GM21526 (cell line): ENCODE data around the gene AGAP1.

Experiments
- ATAC-seq: cut with Tn5 transposase; IDR thresholded peaks from one replicate; pipeline ENCODE4 v1.9.1; 2021; ENCODE audit warnings: moderate library complexity; ENCODE audit not compliant: unreplicated experiment, low FRiP score

AGAP1 gene

DNA sequence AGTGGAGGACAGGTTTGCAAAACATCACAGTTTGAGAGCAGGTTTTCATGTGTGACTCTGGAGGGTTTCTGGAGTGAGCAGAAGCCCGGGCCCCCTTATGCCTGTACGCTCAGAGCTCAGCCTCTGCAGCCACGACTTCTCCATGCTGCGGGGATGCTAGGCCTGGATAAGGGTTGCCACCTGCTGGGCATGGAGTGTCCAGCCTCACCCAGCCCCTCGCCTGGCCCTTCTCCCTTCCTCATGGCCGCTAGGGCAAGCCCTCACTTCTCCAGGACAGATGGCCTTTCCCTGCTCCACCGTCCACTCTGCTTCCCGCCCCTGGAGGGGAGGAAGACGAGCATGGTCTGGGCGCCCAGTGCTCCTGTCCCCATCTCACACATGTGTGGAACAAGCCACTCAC is 355.6 kb downstream of the AGAP1 start:
- no peak for ATAC-seq

DNA sequence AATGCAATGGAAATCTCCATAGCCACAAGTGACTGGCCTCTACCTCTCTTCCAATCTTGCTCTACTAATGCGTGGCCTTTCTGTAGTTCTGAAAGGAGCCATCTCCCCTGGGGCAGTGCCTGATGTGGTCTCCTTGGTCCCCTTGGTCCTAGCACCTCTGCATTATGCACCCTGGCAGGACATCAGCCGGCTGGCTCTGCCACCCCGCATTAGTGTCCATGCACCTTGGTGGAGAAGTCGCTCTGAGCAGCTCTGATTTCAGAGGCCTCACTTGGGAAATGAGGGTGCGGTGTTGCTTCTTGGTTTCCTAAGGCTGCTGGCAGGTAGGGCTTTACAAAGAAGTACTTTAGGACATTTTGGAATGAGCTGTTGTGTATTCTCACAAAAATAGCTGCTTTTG is 356.4 kb downstream of the AGAP1 start:
- ATAC-seq = no peak

DNA sequence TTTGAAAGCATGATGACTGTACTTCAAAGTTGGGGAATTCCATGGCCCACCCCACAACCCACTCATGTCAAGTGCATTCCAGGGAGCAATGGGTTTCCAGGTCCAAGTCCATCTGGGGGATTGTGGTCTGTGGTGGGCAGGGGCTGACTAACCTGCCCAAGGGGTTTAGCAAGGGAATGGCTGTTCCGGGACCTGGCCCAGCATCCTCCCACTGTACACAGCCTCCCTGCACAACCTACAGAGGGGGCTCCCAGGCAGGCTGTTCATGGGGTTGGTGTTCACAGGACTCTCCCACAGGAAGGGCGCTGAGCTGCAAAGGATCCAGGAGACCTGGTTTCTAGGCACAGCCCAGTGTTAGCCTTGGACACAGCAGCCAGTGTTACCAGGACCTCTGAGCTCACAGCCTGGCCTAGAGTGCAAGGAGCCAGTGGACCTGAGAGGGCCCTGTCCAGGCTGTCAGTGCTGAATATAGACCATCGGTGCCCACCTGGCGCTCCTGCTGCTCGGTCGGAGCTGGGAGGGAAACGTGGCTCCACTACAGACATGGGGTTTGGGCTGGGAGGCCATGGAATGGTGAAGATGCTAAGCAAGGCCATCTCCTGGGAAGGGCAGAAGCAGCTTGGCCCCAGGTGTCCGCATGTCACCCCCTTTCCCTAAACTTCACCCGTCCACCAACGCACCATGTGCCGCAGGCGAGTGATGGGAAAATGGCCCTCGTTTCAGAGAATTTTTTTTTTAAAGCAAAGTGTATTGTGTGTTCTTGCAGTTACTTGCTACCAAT is 357.1 kb downstream of the AGAP1 start:
- ATAC-seq = no peak

DNA sequence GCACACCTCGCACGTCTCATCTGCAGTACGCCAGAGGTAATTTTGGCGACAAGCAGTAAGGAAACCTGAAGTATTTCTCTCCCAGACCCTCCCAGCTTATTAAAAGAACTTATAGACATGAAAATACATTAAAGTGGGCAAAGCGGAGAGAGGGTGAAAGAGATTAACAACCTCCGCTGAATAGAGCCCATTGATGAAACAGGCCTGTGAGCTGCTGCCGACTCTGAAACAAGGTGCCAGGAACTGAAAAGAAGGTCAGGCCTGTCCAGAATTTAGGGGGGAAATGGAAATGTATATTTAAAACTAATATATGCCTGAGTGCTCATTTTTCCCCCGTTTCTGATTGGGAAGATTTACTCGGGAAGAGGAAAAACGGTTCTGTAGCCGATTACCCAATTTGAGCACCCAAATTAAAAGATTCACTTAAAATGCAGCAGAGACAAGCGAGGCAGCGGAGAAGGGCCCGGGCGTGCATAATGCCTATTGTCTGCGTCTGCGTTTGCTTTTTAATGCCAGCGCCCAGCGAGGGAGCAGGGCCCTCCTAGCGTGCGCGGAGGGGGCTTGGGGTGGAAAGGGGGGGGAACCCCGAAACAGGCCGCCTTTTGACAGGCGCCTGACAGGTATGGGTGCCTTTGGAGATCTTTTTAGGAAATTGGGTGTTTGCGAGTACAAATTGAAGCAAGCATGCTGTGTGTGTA is 358.1 kb downstream of the AGAP1 start:
- ATAC-seq = no peak

DNA sequence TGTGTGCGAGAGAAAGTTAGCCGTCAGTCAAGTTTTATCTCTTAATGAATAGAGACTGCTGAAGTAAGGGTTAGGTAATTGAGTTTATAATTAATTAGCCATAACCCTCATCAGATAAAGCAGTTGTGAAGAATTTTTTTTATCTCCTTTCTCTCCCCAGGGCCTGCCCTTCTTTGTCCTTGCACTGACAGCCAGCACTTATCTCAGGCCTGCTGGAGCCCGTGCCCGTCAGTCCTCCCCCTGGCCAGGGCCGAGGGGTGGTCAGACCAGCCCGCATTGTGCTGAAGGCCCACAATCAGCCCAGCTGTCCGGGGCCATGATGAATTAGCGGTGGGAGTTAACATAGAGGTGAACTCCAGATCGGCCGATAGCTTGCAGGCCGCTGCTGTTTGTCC is 358.7 kb downstream of the AGAP1 start:
- no peak for ATAC-seq

DNA sequence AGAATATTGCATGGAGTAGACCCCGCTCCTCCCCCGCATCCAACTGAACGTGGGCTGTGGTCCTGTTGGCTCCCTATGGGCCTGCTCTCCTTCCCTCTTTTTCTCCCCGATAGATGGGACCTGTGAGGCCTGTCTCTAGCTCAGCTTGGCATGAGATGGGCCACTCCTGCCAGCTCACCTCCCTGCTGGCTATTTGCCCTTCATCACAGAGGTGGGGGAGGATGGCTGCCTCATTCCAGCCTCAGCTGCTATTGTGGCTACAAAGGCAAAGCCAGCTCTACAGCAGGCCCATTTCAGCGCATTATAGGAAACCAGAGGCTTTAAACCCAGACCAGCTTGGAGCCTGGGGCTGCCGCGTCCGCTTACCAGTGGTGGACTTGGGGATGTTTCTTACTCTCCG is 360.4 kb downstream of the AGAP1 start:
- no peak for ATAC-seq

DNA sequence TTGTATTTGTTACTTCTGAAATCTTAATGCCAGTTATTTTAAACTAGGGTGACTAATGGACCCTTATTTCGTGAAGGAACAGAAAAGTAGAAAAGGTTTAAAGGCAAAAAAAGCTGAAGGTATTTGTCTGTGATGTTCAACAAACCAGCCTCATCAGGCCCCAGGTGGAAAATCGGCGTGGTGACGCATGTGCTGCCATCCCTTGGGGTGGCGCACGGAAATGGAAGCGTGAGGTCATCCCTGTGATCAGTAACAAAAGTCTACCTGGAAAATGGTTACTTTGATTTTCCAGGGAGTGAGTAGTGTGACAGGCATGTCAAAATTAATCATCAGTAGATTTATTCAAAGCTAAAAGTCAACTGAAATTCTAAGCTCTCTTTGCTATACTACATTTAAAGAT is 361.2 kb downstream of the AGAP1 start:
- ATAC-seq = no peak

DNA sequence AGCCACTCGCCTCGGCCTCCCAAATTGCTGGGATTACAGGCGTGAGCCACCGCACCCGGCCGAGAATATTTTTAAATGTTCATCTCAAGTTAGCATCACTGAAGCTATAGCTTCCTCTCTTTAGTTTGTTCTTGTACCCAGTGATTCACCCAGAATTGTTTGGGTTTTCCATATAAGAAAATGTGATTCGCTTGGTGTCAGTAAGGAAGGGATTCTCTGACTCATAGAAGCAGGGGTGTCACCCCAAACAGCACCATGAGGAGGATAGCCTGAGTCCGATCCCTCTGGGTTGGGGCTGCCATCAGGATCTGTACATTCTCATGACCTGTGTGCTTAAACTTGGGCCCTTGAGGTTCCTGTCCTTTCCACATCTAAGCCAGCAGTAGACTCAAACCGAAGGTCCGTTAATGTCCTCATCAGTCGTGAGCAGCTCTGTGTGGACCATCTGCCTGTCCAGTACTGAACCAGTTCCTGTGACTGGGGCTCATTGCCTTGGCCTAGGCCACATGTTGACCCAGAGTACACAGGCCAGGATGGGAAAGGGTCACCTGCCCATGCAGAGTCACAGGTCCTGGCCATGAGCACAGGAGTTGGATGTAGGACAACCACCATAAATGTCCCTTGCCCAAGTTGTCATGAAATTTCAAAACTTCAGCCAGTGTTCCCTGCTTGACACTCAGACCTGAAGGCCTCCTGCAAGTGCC is 362.5 kb downstream of the AGAP1 start:
- ATAC-seq = no peak

DNA sequence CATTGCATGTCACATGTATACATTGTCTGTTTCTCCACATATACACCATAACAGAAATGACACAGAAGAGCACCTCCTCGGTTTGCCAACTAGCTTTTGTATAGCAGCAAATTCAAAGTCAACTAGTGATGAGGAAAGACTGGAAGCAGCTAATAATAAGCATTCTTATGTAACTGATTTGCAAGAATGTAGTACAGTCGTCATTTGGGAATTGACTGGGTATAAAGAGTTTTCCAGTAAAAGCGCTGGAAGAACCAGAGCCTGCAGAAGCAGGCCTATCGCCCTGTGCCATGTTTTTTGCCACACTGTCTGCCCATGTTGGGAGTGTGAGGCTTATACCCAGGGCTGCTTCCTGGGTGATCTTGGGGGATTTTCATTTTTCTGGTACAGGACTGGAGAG is 363.8 kb downstream of the AGAP1 start:
- no peak for ATAC-seq

DNA sequence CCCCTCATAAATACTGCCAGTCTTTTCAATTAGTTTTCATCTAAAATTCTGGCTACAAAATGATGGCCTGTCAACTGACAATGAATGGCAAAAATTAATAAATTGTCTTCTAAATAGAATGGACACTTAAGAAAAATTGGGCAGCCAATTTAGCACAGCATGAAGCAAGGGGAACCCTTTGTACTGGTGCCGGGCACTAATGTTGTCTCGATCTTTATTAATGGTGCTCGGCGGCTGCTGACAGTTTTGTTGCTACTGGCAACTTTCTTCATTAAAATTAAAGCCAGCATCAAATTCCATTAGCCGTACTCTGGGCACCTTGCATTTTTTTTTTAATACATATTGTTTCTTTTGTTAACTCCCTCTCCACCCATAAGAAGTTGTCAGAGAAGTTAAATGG is 365.0 kb downstream of the AGAP1 start:
- no peak for ATAC-seq

DNA sequence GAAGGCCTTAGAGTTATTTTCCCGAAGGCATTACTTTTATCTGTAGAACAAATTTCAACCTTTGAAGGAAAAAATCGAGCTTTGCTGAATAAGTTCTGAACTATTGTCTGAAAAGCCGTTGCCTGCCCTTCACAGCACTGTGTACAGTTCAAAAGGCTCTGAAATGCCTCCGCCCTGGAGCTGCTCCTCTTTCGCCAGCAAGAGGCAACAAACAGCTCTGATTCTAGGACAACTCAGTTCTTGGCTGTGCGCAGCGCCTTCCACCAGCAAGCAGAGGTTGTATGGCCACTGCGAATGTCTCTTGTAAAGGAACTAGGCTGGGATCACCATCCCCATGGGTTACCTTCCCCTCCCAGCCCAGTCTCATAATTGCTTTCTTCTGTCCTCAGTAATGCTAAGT is 365.8 kb downstream of the AGAP1 start:
- no peak for ATAC-seq

DNA sequence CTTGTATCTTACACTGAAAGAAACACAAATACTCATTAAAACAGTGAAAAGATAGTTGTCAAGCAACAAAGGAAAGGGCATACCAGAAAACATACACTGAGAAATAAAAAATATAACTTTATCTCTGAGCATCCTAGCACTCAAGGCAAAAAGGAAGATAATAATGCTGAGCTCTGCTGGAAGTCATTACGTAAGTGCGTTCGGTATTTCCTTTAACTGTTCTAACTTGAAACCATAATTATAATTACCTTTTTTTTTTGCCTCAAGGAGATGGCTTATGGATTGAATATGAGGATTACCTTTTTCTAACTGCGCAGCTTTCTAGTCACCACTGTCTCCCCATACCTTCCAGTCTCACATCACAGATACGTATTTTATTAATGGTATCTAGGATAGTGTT is 366.3 kb downstream of the AGAP1 start:
- ATAC-seq = no peak

DNA sequence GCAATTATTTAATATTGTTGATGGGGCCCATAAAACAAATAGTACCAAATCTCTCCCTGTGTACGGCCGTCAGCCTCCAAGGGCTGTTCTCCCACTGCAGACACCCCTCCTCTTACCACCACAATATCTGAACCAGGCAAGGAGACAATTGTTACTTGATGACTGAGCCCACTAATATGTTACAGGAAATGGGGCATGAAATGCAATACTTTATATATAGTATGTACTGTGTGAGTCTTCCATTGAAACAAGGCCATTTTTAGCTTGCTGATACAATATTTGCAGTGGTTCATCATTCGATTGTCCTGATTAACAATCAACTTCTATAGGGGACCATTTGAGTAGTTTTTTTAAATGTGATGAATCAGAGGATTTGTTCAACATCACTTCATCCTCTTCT is 367.0 kb downstream of the AGAP1 start:
- ATAC-seq = no peak

DNA sequence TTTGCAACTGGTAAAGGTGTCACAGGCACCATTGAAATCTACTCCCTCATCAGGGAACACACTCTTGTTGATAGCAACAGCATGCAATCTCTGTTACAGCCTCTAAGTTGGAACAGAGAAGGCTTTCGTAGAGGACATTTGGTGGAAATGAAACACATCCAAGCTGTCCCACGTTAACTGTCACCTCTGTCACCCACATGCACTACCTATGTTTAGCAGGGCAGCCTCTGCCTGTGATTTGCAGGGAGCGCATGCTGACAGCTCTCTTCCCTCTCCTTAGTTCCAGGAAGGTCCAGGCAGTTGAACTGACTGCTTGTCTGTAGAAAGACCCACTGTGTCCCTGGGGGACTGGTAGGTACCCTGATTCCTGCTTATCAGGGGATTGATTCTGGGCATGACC is 367.5 kb downstream of the AGAP1 start:
- no peak for ATAC-seq

DNA sequence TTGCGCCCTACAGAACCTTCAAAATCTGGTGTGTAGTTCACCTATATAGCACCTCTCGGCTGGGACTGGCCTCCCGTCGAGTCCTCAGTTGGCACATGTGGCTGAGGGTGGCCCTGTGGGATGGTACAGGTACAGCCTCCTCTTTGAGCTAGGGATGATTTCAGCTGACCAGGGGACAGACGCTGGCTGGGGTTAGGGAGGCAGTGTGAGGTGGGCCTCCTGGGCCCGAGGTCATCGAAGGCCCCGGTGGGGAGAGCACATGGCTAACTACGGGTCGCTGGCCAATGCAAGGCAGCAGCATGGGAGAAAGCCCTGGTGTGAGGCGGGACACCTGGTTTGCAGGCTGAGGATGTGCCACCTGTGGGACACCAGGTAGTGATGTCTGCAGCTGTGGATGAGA is 369.6 kb downstream of the AGAP1 start:
- ATAC-seq = no peak

DNA sequence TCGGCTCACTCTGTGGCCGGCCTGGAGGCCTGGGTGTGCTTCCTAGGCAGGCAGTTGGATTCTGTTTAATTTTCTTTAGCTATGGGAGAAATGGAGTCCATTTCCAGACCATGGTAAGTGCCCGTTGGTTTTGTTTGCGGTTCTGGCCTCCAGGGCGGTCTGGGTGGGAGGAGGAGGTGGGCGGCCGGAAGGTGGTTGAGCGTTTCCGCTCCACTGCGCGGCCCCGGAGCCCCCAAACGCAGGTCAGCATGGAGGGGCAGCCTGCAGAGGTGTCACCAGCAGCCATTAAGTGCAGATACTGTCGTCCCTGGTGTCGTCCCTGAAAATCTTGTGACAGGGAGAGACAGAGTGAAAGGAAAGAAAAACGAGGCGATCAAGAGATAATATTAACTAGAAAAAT is 370.5 kb downstream of the AGAP1 start:
- ATAC-seq = no peak

DNA sequence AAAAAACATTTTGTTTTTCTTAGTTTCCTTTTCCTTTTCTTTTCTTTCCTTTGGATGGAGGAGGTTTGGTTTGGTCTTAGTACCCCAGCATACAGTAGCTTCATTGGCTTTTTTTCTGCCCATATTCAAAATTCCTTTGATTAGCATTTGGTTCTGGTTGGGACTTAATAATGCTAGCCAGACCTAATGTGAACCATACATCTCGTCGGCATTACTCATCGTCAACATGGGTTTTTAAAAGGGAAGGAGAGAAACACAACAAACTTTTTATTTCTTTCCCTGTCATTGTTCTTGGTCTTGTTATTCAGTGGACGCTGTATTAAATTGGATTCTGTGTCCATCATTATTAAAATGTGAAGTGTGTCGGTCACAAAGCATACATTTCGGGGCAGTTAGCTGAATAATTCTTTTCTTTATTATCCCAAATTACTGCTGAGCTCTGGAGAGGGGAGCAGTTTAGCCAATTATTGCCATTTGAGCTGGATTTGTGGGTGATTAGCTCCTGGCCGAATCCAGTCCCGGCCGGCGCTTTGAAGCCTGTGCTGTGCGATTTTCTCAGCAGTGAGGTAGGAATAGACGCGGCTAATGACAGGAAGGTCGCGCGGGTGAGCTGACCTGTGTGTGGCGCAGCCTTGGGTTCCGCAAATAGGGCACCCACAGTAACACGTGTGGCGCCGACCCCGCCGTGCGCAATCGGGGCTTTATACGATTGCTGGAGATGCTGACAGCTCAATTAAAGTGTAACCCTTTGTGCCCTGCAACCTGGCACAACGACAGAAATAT is 371.1 kb downstream of the AGAP1 start:
- ATAC-seq = no peak

DNA sequence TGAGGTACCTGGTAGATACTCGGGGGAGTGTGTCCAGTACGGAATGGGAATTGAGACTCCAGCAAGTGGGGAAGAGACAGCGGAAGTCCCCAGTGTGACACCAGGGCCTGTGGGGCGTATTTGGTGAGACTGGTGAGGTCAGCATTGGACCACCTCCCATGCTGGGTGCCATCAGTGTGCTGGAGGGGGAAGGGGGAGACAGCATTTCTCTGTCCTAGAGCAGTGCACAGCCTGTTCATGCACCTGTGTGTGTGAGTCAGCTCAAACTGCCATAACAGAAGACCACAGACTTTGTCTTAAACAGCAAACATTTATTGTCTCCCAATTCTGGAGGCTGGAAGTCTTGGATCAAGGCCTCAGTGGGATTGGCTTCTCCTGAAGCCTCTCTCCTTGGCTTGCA is 372.5 kb downstream of the AGAP1 start:
- no peak for ATAC-seq

DNA sequence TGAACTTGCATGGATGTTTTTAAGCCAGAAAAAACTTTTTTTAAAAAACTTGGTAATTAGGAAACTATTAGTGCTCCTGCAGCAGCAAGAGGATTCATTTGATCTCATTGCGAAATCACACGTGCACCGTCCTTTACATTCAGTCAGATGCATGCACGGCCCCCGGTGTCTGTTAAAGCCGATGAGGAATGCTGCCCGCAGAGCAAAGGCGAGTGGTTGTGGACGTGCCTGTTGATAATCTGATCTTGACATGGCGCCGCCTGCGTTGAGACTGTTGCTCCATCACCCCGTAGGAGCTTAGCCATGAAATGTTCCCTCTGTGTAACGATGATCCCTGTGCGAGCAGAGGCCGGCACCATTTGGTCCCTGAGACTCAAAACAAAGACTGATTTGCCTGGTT is 374.4 kb downstream of the AGAP1 start:
- ATAC-seq = no peak

DNA sequence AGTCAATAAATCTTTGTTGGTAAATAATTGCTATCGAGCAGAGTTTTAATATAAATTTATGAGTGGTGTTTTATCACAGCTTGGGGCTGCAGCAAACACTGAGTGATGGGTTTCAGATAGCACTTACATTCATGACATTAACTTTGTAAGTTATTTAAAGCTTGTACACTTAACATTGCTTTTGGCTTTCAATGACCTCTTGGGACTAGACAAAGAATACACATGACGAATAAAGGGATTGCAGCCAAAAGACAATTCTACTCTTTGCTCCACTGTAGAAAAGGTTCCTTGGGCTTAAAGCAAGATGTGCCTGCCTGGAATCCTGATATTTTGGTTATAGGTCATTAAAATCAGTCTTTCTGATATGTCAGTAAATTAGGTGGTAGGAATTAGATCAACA is 374.8 kb downstream of the AGAP1 start:
- ATAC-seq = no peak

DNA sequence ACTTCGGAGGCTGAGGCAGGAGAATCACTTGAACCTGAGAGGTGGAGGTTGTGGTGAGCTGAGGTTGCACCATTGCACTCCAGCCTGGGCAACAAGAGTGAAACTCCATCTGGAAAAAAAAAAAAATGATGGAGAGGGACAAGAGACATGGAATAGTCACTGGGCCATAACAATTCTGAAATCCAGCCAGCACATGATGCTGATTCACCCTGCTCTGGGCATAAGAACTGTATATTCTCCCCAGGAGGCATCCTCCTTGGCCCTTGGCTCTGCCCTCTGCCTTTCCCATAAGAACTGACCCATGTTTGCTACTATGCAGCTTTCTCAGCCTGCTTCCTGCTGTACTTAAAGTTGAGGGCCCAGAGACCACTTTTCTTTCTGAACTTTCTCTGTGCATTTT is 376.7 kb downstream of the AGAP1 start:
- ATAC-seq = no peak
